Adrenal gland (tissue), 12 donors: ENCODE results near the gene TRAF4. TPM values are rescaled to one million over a fixed set of nuclear protein-coding genes. Genes with fewer than 3 reads are reported as not detected.
"Not testable (repeated sequence)": the region's sequence is repeated elsewhere in the genome, so short reads cannot be mapped to it uniquely, and the experiment has no call there.

Experiments
- DNase-seq, 7 donors: peaks; one replicate each; pipeline ENCODE4 v3.0.0-alpha.2; 2019 to 2020
- H3K27ac ChIP-seq, 5 donors: fragments of 200-600 bp; sonication (generic) in 4 of 5; 1 replicate in 3 of 5; 2 replicates in 2 of 5; pipeline versions ENCODE4 v1.5.1 to v1.8.0; 2016 to 2020; ENCODE audit warnings: mild to moderate bottlenecking in 1 of 5
- H3K27me3 ChIP-seq: fragments of 200-600 bp; 2 replicates; pipeline ENCODE4 v1.8.0; 2021
- H3K36me3 ChIP-seq, 2 donors: fragments of 200-600 bp; replicated peaks in 1 of 2; 1 replicate in 1 of 2; 2 replicates in 1 of 2; pipeline versions ENCODE4 v1.5.1 to v1.8.0; 2018 to 2022
- H3K4me1 ChIP-seq, 2 donors: fragments of 200-600 bp; replicated peaks in 1 of 2; 1 replicate in 1 of 2; 2 replicates in 1 of 2; pipeline versions ENCODE4 v1.5.1 to v1.8.0; 2018 to 2021
- H3K4me3 ChIP-seq, 4 donors: fragments of 200-600 bp; sonication (generic) in 3 of 4; one replicate each; pipeline ENCODE4 v1.5.1; 2016 to 2018
- H3K9me3 ChIP-seq, 3 donors: fragments of 200-600 bp; sonication (generic) in 1 of 3; replicated peaks in 1 of 3; 1 replicate in 2 of 3; 2 replicates in 1 of 3; pipeline versions ENCODE4 v1.5.1 to v1.8.0; 2016 to 2021
- CTCF ChIP-seq, 6 experiments: fragments of 450-650 bp in 4 of 6; fragments of 200-600 bp in 2 of 6; sonication (generic) in 1 of 6; IDR thresholded peaks; 1 replicate in 5 of 6; 2 replicates in 1 of 6; pipeline versions ENCODE4 v1.5.1 to v1.8.0; 2016 to 2021; ENCODE audit warnings: antibody characterized with exemption in 6 of 6, mild to moderate bottlenecking in 2 of 6, moderate library complexity in 1 of 6
- POLR2A ChIP-seq, 2 donors: fragments of 450-650 bp; IDR thresholded peaks; one replicate each; pipeline ENCODE4 v1.6.1; 2017; ENCODE audit warnings: antibody characterized with exemption in 2 of 2, mild to moderate bottlenecking in 2 of 2, moderate library complexity in 1 of 2
- WGBS, 4 donors: extraction: QIAGEN DNeasy Blood & Tissue Kit in 2 of 4; methylation state at CpG; one replicate each; pipeline versions ENCODE4 v1.1.5 to v1.1.7; 2013 to 2017; 5-methylcytosine and 5-hydroxymethylcytosine counted together
- intact Hi-C, 2 donors: fragments of 100-400 bp; cut with DNase I; formaldehyde crosslinking; loops; one replicate each; pipeline versions ENCODE4 v1.14.1 to v1.15.0; 2022 to 2023
- polyA plus RNA-seq, 3 donors: library from polyadenylated mRNA; stranded (reverse); fragments of 200-250 nt in 2 of 3; fragments of 350-450 nt in 1 of 3; fragmentation: Illumina TruSeq in 1 of 3; extraction: RNeasy Lipid Tissue Mini Kit (QIAGEN cat#74804) in 1 of 3; gene quantifications; one replicate each; pipeline ENCODE4 v1.2.3, GENCODE V29; 2013 to 2014
- total RNA-seq, 9 donors: library from RNA; depleted of rRNA in 4 of 9; stranded (reverse); fragments of >200 nt in 4 of 9; fragments of 120-200 nt in 1 of 9; fragmentation: NEBNext Ultra II Directional in 1 of 9; extraction: Animal tissue kit (Norgen Biotek cat#: 25700) in 1 of 9; gene quantifications; one replicate each; pipeline versions ENCODE4 v1.1.0 to v1.2.4, GENCODE V29; 2013 to 2023
- donor health status: healthy with polysubstance abuse.
- donor health status: Bipolar disorder and iron deficiency.
- donor health status: DM: yes; HTN: yes; CAD: no.
- donor health status: DM: no; HTN: no; CAD: no.
- donor health status: DM: no; HTN: no; CAD: no.
- donor health status: DM: yes; HTN: yes; CAD: no.

TRAF4 gene
- total and polyA plus RNA-seq, 12 donors: 8.2 to 50.5 (median 22.1) TPM

- DNase-seq: no peak
- intact Hi-C loops: no loop called here
- H3K4me1 ChIP-seq: peaks cover 38 to 66% of the 10 kb centered on the region in 2 donors
- peaks cover 0 to 40% of the 10 kb centered on the region in 2 donors for H3K36me3 ChIP-seq
- no peak overlapping the region for H3K4me3 ChIP-seq
- no peaks in the 10 kb centered on the region for H3K27me3 ChIP-seq
- WGBS, 4 donors: 71 to 84% (median 79%) methylated on average over 6 of the region's 6 CpGs
- H3K9me3 ChIP-seq: no peaks in the 10 kb centered on the region
- no peak overlapping the region for H3K27ac ChIP-seq
- no peak for TF ChIP-seq POLR2A (IDR thresholded peaks at IDR 0.05)
- TF ChIP-seq CTCF (IDR thresholded peaks at IDR 0.05): no peak
These were observed 20.5 kb upstream of the TRAF4 start for GRCh38 chr17:28723159-28723835.

- H3K27me3 ChIP-seq, H3K27ac ChIP-seq, H3K9me3 ChIP-seq, intact Hi-C loops, H3K4me3 ChIP-seq, DNase-seq: not testable (repeated sequence)
- peaks cover 31 to 59% of the 10 kb centered on the region in 2 donors for H3K4me1 ChIP-seq
- peaks cover 0 to 40% of the 10 kb centered on the region in 2 donors for H3K36me3 ChIP-seq
- WGBS, 4 donors: 69 to 84% (median 77%) methylated on average over 3 to 4 of the region's 4 CpGs
These were observed 19.8 kb upstream of the TRAF4 start for GRCh38 chr17:28723836-28724499.

DNA sequence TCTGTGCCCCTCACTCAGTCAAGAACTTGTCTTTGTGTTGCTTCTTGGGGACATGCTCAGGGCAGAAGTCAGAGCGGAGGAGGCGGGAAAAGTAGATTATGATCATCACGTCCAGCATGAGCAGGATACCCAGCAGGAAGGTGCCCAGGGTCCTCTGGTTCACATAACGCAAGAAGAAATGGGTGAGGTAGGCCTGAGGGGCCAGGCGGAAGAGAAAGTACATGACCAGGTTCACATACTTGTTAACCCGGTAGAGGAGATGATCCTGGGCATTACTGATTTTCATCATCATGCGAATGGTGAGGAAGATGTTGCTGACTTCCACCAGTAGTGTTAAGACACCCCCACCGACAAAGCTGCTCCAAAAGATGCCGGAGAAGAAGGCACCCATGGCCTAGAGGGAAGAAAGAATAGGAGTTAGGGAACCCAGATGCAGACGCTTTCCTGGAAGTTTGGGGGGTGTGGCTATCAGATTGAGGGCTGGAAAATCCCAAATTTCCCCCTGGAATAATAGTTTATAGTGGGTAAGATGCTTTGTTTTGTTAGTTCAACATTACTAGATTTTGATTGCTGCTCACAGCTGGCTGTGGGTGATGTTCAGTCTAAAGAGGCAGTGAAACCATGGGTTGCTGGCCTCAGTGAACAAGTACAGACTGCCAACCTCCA is 19.2 kb upstream of the TRAF4 start:
- Histone ChIP-seq H3K27ac (peak overlapping the region in 2 of 5 donors; percentile 75 to 92), H3K36me3 (peaks cover 0 to 40% of the 10 kb centered on the region in 2 donors), H3K4me1 (peaks cover 27 to 55% of the 10 kb centered on the region in 2 donors), H3K9me3 (no peaks in the 10 kb centered on the region), H3K4me3 (no peak overlapping the region), H3K27me3 (no peaks in the 10 kb centered on the region)
- 82 to 92% (median 86%) methylated on average over 10 of the region's 10 CpGs for WGBS, 4 donors
- DNase-seq: no peak
- intact Hi-C loops: no loop called here
- TF ChIP-seq POLR2A (IDR thresholded peaks at IDR 0.05) (no peak), CTCF (IDR thresholded peaks at IDR 0.05) (no peak)

- DNase-seq: no peak
- Histone ChIP-seq H3K27ac (peak overlapping the region; percentile 34 to 92 (median 51)), H3K4me1 (peaks cover 26 to 55% of the 10 kb centered on the region in 2 donors), H3K36me3 (peaks cover 0 to 40% of the 10 kb centered on the region in 2 donors), H3K27me3 (no peaks in the 10 kb centered on the region), H3K4me3 (peak overlapping the region in 2 of 4 donors; percentile 10 to 71), H3K9me3 (no peaks in the 10 kb centered on the region)
- TF ChIP-seq POLR2A (IDR thresholded peaks at IDR 0.05) (no peak), CTCF (IDR thresholded peaks at IDR 0.05) (no peak)
- intact Hi-C loops: no loop called here
- WGBS, 4 donors: 31 to 39% (median 32%) methylated on average over 18 to 20 of the region's 20 CpGs
These were observed 18.6 kb upstream of the TRAF4 start for GRCh38 chr17:28725166-28725659.
